ENCODE results near the gene SSU72. TPM values are rescaled to one million over a fixed set of nuclear protein-coding genes. Genes with fewer than 3 reads are reported as not detected.

SSU72 gene
- polyA plus RNA-seq, 1 donor (not counting 4 experiments of a cell fraction or from before 2014, with no cell fraction given) = 79.7 TPM

- TF ChIP-seq CTCF (optimal IDR thresholded peaks at IDR 0.05 in 1 of 3, IDR thresholded peaks at IDR 0.05 in 1 of 3, conservative IDR thresholded peaks at IDR 0.05 in 1 of 3; ENCODE audit: extremely low read depth in 1 of 3, insufficient read depth in 2 of 3, low read length in 3 of 3) (no peak), EZH2 (IDR thresholded peaks at IDR 0.05; ENCODE audit: low read length) (no peak)
- H3K4me3 ChIP-seq (ENCODE audit: control insufficient read depth in 2 of 3, extremely low read depth in 1 of 3, insufficient read depth in 2 of 3, low read depth in 1 of 3, low read length in 3 of 3) = no peak overlapping the region
- H3K27me3 ChIP-seq (ENCODE audit: control insufficient read depth, extremely low read depth, insufficient read depth, low read length) = no peaks in the 10 kb centered on the region
- H3K9me1 ChIP-seq (ENCODE audit: control insufficient read depth, extremely low read depth, insufficient read depth, low read length) = no peaks in the 10 kb centered on the region
- no peak overlapping the region for H3K27ac ChIP-seq (ENCODE audit: control insufficient read depth, insufficient read depth, low read length)
- H4K20me1 ChIP-seq (ENCODE audit: control insufficient read depth, extremely low read depth, insufficient read depth, low read length) = no peaks in the 10 kb centered on the region
- no peak overlapping the region for H2AFZ ChIP-seq (ENCODE audit: control insufficient read depth, low read length)
- FAIRE-seq (no peak), DNase-seq (ENCODE audit: low read depth, low spot score) (no peak)
- H3K4me2 ChIP-seq (ENCODE audit: control insufficient read depth, extremely low read depth, insufficient read depth, low read depth, low read length) = no peak overlapping the region
- no peaks in the 10 kb centered on the region for H3K9me3 ChIP-seq (ENCODE audit: control insufficient read depth, low read depth, low read length)
- no peaks in the 10 kb centered on the region for H3K36me3 ChIP-seq (ENCODE audit: control insufficient read depth in 2 of 2, extremely low read depth in 1 of 2, insufficient read depth in 2 of 2, low read length in 2 of 2)
- H3K79me2 ChIP-seq (ENCODE audit: control insufficient read depth, insufficient read depth, low read length) = peaks cover 6% of the 10 kb centered on the region
- peaks cover 11% of the 10 kb centered on the region for H3K4me1 ChIP-seq (ENCODE audit: control insufficient read depth, extremely low read depth, insufficient read depth, low read length)
- no peak overlapping the region for H3K9ac ChIP-seq (ENCODE audit: control insufficient read depth, extremely low read depth, insufficient read depth, low read length)
- dilution Hi-C loops (cut with MboI; ENCODE audit: extremely low pct_ligation_motif_present, low sequenced_read_pairs) = no loop called here
Measured at GRCh38 chr1:1610796-1611195, 36.1 kb upstream of the SSU72 start.

- FAIRE-seq = no peak
- H3K4me2 ChIP-seq (ENCODE audit: control insufficient read depth, extremely low read depth, insufficient read depth, low read depth, low read length) = no peak overlapping the region
Measured at GRCh38 chr1:1609822-1610485, 35.3 kb upstream of the SSU72 start.

More at GRCh38 chr1:1609822-1610485, 35.3 kb upstream of the SSU72 start:
- dilution Hi-C loops (cut with MboI; ENCODE audit: extremely low pct_ligation_motif_present, low sequenced_read_pairs) = no loop called here
- TF ChIP-seq EZH2 (IDR thresholded peaks at IDR 0.05; ENCODE audit: low read length) (no peak), CTCF (optimal IDR thresholded peaks at IDR 0.05 in 1 of 3, IDR thresholded peaks at IDR 0.05 in 1 of 3, conservative IDR thresholded peaks at IDR 0.05 in 1 of 3; ENCODE audit: extremely low read depth in 1 of 3, insufficient read depth in 2 of 3, low read length in 3 of 3) (no peak)
- no peak for DNase-seq (ENCODE audit: low read depth, low spot score)
- H3K79me2 ChIP-seq (ENCODE audit: control insufficient read depth, insufficient read depth, low read length) = peaks cover 4% of the 10 kb centered on the region
- peaks cover 11% of the 10 kb centered on the region for H3K4me1 ChIP-seq (ENCODE audit: control insufficient read depth, extremely low read depth, insufficient read depth, low read length)
- no peak overlapping the region for H2AFZ ChIP-seq (ENCODE audit: control insufficient read depth, low read length)
- no peak overlapping the region for H3K4me3 ChIP-seq (ENCODE audit: control insufficient read depth in 2 of 3, extremely low read depth in 1 of 3, insufficient read depth in 2 of 3, low read depth in 1 of 3, low read length in 3 of 3)
- no peaks in the 10 kb centered on the region for H4K20me1 ChIP-seq (ENCODE audit: control insufficient read depth, extremely low read depth, insufficient read depth, low read length)
- H3K9me1 ChIP-seq (ENCODE audit: control insufficient read depth, extremely low read depth, insufficient read depth, low read length) = no peaks in the 10 kb centered on the region
- no peaks in the 10 kb centered on the region for H3K36me3 ChIP-seq (ENCODE audit: control insufficient read depth in 2 of 2, extremely low read depth in 1 of 2, insufficient read depth in 2 of 2, low read length in 2 of 2)
- no peaks in the 10 kb centered on the region for H3K27me3 ChIP-seq (ENCODE audit: control insufficient read depth, extremely low read depth, insufficient read depth, low read length)
- no peaks in the 10 kb centered on the region for H3K9me3 ChIP-seq (ENCODE audit: control insufficient read depth, low read depth, low read length)
- no peak overlapping the region for H3K9ac ChIP-seq (ENCODE audit: control insufficient read depth, extremely low read depth, insufficient read depth, low read length)
- H3K27ac ChIP-seq (ENCODE audit: control insufficient read depth, insufficient read depth, low read length) = no peak overlapping the region

Data from keratinocyte (primary cell).